Measurements from ENCODE around the gene LRRC28.

Gene LRRC28

DNA sequence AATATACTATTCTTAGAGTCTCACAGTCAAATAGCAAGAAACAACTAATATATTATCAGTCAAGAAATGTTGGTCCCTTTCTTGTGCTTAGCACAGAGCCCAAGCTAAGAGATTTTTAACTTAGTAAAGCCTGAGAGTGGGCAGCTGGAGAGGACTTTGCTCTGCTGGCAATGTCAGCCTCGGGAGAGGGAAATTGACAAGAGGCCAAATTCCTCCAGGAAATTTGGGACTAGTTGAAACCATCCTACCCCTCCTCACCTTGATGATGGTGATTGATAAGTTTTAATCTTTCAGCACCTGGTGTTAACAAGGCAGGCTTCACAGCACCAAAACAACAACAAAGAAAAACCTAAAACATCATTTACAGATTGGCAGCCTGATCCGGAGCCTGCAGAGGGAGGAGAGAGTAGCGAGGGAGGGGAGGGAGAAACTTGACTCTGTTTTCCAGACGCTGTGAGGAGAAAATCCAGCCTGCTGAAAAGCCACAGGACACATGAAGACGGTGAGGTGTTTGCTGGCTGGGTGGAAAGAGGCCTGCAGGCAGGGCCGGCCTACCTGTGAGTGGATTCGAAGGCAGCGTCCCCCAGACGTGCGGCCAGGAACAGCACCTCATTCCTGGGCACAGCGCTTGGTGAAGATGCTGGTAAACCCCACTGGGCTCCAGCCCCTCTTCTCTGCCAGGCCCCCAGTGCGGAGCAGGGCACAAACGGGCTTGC, 150.9 kb downstream of the LRRC28 start:
- DNase-seq: no peak

- DNase-seq: no peak
Observed at GRCh38 chr15:99403597-99403996, 152.3 kb downstream of the LRRC28 start.

GRCh38 chr15:99404454-99404853, 153.2 kb downstream of the LRRC28 start:
- DNase-seq: no peak

GRCh38 chr15:99406120-99406519, 154.8 kb downstream of the LRRC28 start:
- DNase-seq: no peak

DNA sequence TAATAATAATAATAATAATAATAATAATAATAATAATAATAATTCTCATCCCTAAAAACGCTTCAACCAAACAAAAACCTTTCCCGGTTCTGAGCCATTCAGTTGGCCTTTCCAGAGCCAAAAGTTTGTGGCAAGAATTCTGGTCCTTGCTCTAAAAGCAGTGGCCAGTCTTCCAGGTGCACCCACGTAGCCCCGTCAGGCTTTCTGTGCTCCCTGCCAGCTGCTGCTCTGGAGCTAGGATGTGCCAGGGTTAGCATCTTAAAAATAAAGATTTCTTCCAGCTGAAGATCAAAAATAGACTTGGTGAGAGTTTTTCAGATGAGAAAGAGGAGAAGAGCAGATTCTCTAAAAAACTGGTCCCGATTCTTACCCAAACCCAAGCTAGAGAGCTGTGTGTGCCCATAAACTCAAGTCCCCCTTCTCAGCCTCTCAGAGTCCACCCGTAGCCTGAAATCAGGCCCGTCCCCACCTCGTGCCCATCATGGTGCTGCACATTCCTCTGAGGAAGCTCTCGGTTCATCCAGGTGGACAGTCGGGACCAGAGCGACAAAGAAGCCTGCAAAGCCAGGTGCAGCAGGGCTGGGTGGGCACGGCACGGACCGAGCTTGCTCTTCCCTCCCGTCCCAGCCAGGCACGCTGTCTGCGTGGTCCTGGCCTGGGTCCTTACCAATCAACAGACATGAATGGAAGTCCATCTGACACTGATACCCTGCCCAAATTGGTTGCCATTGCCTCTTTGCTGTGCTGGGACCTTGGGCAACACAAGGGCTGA, 155.6 kb downstream of the LRRC28 start:
- no peak for DNase-seq

- DNase-seq: no peak
Observed at GRCh38 chr15:99407716-99408115, 156.4 kb downstream of the LRRC28 start.

- DNase-seq: no peak
Observed at GRCh38 chr15:99408236-99409096, 157.2 kb downstream of the LRRC28 start.

GRCh38 chr15:99409097-99409473, 157.8 kb downstream of the LRRC28 start:
- DNase-seq: no peak

- no peak for DNase-seq
Observed at GRCh38 chr15:99409560-99409959, 158.3 kb downstream of the LRRC28 start.

GRCh38 chr15:99410477-99410876, 159.2 kb downstream of the LRRC28 start:
- no peak for DNase-seq

- DNase-seq: no peak
Observed at GRCh38 chr15:99411234-99411633, 160.0 kb downstream of the LRRC28 start.

DNA sequence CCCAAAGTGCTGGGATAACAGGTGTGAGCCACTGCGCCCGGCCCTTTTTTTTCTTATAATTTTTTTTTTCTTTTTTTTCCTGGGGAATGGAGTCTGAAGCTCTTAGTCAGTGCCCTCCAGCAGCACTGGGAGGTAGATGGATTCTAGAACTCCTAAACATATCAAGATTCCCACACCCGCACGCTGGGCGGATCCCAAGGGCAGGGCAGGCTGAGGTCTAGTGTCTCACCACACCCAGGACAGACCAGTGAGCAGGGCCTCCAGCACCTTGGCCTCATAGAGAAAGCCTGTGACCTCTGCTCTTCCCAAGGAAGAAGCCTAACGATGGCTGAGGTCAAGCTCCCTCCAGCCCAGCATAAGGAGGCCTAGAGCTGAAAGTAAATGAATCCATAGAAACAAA, 160.8 kb downstream of the LRRC28 start:
- DNase-seq: no peak

DNA sequence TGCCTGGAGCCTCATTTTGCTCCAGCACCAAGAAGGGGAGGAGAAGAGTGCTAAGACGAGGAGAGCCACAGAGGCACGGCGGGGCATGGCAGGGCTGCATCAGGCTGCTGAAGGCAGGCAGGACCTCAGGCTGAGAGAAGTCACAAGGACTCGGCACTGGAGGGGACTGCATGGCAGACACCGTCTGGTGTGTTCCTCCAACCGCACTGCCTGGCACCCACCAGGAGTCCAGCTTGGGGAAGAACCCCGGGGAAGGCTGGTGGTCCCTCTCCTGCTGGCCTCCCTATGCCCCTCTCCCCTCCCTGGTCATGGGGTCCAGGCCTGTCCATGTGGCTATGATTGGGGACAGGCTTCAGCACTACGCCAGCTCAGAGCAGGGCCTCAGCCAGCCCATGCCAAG, 161.3 kb downstream of the LRRC28 start:
- no peak for DNase-seq

- no peak for DNase-seq
Observed at GRCh38 chr15:99413955-99414754, 162.9 kb downstream of the LRRC28 start.

DNA sequence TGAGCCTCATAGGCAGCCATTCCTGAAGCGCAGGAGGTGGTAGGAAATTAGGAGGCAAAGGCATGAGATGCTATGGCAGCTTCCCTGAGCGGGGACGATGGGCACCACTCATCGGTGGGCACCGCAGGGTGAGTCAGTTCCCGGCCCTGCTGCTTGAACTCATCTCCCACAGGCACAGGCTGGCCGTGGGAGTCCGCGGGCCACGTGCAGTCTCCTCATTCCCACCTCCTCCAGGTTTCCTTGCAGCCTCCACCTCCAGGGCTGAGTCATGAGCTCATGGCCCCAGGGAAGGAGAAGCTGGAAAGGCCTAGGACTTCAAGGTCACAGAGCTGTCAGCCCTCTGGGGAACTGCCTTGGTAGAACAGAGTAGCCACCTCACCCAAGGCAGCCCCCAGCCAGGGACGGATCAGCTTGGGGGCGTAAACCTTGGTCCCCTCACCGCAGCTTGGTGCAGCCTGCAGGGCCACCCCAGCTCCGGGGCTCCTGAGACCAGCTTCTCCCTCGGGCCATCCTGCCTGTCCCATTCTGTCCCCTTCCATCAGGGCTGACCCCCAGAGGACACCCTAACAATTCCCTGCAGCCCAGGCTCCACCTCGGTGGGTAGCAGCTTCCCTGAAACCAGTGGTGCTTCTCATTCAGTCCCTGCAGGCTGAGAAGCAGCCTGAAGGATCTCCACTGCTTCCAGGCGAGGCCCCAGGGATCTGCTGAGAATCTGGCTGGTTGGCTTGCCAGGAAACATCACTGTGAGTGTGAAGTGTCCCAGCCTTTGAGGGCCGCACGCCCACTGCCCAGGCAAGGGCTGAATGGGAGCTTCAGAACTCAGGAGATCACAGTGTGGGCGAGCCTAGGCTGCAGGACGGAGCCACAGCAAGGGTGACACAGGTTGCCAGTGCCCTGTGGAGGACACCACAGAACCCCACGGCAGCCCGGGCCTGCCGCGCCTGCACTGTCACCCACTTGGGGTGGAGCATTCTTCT, 163.8 kb downstream of the LRRC28 start:
- no peak for DNase-seq

- no peak for DNase-seq
Observed at GRCh38 chr15:99416191-99417188, 165.2 kb downstream of the LRRC28 start.

- DNase-seq: peak; percentile 61
Observed at GRCh38 chr15:99421172-99421656, 169.9 kb downstream of the LRRC28 start.

DNA sequence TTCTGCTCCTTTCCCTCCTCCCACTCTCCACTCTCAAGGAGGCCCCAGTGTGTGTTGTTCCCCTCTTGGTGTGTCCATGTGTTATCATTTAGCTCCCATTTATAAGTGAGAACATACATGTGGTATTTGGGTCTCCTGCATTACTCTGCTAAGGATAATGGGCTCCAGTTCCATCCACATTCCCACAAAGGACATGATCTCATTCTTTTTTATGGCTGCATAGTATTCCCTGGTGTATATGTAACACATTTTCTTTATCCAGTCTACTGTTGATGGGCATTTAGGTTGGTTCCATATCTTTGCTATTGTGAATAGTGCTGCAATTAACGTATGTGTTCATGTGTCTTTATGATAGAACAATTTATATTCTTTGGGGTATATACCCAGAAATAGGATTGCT, 170.5 kb downstream of the LRRC28 start:
- no peak for DNase-seq

DNA sequence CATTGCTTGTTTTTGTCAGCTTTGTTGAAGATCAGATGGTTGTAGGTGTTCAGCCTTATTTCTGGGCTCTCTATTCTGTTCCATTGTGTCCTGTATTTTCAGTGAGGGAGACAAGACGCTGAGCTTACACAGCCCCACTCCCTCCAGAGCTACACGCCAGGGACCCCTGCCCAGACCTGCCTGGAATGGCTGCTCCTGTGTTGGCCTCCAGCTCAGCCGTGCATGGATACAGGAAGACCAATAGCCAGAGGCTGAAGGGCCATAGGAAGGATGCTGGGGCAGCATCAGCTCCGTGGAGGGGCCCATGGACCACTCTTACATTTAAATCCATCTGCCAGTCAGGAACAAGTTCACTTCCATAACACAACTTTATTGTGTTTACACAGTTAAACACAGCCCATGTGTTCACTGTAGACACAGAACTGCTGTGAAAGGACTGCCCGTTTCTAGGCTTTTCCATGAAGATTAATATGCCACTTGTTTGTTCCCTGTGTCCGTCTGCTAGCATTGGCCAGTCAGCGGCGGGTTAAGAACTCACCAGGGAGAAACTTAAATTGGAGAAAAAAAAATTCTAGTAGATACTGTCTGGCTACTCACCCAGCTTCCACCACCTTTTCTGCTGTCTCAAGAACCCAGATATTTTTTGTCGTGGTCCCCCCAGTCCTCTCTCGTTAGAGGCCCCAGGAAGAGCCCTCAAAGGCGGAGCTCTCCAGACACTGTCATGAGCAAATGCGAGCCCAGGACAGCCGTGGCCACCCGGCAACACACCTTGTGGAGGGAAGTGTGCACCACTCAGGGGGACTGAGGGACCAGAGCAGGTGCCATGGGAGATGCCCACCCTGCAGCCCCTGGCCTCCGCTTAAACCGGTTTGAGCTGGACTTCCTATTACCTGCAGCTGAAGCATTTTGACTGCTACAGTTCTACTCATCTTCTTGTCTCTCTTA, 172.2 kb downstream of the LRRC28 start:
- DNase-seq: no peak
